HFFc6 (cell line): ENCODE measurements around the gene ZNF740. TPM values are rescaled to one million over a fixed set of nuclear protein-coding genes. Genes with fewer than 3 reads are reported as not detected.

Source experiments
- DNase-seq: peaks from one replicate; pipeline ENCODE4 v3.0.0-alpha.2; 2018
- H3K27ac Mint-ChIP-seq: 2 replicates; pipeline ENCODE4 v1.8.0; 2020; ENCODE audit warnings: mild to moderate bottlenecking, mixed read lengths
- H3K27me3 Mint-ChIP-seq: 2 replicates; pipeline ENCODE4 v1.8.0; 2021; ENCODE audit warnings: mild to moderate bottlenecking, moderate library complexity, mixed read lengths; ENCODE audit not compliant: insufficient read depth
- H3K36me3 Mint-ChIP-seq: 2 replicates; pipeline ENCODE4 v1.8.0; 2021; ENCODE audit warnings: low read depth, mixed read lengths
- H3K4me1 Mint-ChIP-seq: 2 replicates; pipeline ENCODE4 v1.8.0; 2020; ENCODE audit warnings: low read depth, mixed read lengths
- H3K4me3 Mint-ChIP-seq: 2 replicates; pipeline ENCODE4 v1.8.0; 2020; ENCODE audit warnings: mild to moderate bottlenecking, moderate library complexity, mixed read lengths
- H3K9me3 Mint-ChIP-seq: 2 replicates; pipeline ENCODE4 v1.8.0; 2020; ENCODE audit warnings: mild to moderate bottlenecking, mixed read lengths
- total RNA-seq, 6 experiments: library from RNA; stranded (reverse); fragmentation: NEBNext Ultra II Directional; extraction: Animal tissue kit (Norgen Biotek cat#: 25700); gene quantifications; 2 replicates in 1 of 6; 3 replicates in 5 of 6; pipeline ENCODE4 v1.2.3, GENCODE V29; 2021
- TF ChIP-seq, protein P1 (sequence below): fragments of 200-600 bp; sonication (generic); IDR thresholded peaks from 2 replicates; pipeline ENCODE4 v1.5.0; 2021; ENCODE audit warnings: antibody characterized with exemption, mild to moderate bottlenecking

The ZNF740 gene
- total RNA-seq, 6 experiments from 2014 or later: 17.3 to 25.7 (median 19.3) TPM

DNA sequence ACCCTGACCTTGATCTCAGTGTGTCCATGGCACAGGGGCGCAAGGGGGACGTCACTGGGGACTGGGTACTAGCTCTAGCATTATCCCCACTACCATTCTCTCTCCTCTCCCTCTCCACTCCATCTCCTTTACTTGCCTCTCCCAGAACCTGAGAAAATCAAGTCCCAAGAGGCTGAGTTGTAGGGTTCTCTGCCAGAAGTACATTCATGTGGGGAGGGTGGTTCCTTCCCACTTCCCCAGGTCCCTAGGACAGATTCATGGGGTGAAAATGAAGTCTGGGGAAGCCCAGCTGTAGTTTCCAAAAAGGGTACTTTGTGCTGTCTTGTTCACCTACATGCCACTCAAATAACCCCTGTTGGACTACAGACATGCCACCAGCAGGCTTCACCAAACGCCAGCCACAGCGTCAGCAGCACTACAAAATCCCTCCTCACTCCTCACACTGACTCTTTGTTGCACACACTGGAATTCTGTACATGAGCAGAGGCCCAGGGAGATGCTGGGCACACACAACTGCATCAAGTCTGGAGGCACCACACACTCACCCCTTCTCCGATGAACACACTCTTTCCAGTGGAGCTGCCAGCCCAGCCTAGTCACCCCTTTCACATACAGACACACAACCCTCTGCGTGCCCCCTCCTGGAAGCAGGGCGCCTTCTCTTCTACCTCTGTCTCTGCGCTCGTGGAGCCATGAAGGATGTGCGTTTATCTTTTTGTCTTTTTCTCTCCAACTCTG is 44.5 kb downstream of the ZNF740 start:
- Mint-ChIP-seq H3K36me3 (no peaks in the 10 kb centered on the region; the same call in 1 of the 2 replicates), H3K4me3 (no peak overlapping the region; the same call in 1 of the 2 replicates), H3K9me3 (no peaks in the 10 kb centered on the region), H3K4me1 (peaks cover 70% of the 10 kb centered on the region), H3K27ac (peak overlapping the region; percentile 65), H3K27me3 (peaks cover 3% of the 10 kb centered on the region)
- TF ChIP-seq, protein P1, sequence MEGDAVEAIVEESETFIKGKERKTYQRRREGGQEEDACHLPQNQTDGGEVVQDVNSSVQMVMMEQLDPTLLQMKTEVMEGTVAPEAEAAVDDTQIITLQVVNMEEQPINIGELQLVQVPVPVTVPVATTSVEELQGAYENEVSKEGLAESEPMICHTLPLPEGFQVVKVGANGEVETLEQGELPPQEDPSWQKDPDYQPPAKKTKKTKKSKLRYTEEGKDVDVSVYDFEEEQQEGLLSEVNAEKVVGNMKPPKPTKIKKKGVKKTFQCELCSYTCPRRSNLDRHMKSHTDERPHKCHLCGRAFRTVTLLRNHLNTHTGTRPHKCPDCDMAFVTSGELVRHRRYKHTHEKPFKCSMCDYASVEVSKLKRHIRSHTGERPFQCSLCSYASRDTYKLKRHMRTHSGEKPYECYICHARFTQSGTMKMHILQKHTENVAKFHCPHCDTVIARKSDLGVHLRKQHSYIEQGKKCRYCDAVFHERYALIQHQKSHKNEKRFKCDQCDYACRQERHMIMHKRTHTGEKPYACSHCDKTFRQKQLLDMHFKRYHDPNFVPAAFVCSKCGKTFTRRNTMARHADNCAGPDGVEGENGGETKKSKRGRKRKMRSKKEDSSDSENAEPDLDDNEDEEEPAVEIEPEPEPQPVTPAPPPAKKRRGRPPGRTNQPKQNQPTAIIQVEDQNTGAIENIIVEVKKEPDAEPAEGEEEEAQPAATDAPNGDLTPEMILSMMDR: no peak
- no peak for DNase-seq

DNA sequence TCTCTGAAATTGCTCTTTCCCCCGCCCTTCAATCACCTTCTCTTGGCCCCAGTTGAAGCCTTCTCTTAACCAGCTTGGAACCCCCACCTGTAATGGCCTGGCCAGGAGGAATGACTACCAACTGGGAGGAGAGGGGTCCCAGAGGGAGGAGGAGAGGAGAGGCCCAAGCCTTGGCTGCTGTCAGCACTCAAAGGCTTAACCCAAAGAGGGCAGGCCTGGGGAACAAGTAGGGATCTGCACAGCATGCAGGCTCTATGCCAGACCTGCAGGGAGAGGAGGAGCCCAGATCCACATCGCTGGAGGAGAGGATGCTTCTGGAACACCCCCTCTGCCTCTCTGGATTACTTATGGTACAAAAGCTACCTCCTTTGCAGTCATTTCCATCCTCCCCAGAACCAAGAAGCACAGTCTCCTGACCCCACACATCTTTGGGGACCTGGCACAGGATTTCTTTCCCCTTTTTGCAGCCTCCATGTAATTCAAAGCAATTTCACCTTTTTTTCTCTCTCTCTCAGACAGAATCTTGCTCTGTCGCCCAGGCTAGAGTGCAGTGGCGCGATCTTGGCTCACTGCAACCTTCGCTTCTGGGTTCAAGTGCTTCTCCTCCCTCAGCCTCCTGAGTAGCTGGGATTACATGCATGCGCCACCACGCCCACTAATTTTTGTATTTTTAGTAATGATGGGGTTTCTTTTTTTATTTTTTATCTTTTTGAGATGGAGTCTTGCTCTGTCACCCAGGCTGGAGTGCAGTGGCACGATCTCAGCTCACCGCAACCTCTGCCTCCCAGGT is 45.3 kb downstream of the ZNF740 start:
- Mint-ChIP-seq H3K4me3 (no peak overlapping the region; the same call in 1 of the 2 replicates), H3K36me3 (no peaks in the 10 kb centered on the region; the same call in 1 of the 2 replicates), H3K27me3 (peaks cover 2% of the 10 kb centered on the region), H3K4me1 (peaks cover 68% of the 10 kb centered on the region), H3K9me3 (no peaks in the 10 kb centered on the region), H3K27ac (peak overlapping the region; percentile 65)
- no peak for DNase-seq
- TF ChIP-seq, protein P1: no peak

DNA sequence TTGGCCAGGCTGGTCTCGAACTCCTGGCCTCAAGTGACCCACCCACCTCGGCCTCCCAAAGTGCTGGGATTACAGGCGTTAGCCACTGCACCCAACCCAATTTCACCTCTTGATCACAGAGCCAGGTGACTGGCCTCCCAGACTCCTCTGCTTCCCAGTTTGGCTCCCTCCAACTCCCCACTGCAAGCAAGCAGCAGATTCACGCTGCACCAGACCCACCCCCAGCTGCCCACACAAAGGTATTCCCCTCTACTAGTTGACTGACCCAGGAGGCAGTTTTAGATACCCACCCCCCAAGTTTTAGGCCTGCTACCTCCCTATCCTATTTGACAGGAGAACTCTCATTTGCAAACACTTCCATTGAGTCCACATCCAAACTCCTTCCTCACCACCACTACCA is 46.3 kb downstream of the ZNF740 start:
- Mint-ChIP-seq H3K4me3 (no peak overlapping the region), H3K36me3 (no peaks in the 10 kb centered on the region; the same call in 1 of the 2 replicates), H3K4me1 (peaks cover 68% of the 10 kb centered on the region), H3K9me3 (no peaks in the 10 kb centered on the region), H3K27ac (no peak overlapping the region), H3K27me3 (peaks cover 1% of the 10 kb centered on the region)
- TF ChIP-seq, protein P1: no peak
- DNase-seq: no peak

DNA sequence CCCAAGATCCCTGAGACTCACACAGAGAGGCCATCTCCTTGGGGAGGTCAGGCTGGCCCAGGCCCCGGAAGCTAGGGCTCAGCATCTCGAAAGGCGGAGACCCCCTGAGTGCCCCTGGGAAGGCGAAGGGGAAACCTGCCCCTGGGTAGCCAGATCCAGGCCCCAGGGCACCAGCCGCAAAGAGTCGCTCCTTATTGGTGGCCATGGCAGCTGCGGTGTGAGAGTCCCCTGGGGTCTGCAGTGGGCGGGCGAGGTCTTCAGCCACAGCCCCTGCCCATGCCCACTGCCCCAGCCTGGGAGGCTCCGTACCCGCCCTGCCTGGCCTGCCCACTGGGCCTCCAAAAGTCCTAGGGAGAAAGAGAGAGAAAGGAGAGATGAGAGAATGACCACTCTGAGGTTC is 46.8 kb downstream of the ZNF740 start:
- Mint-ChIP-seq H3K27me3 (peaks cover 1% of the 10 kb centered on the region), H3K9me3 (no peaks in the 10 kb centered on the region), H3K4me3 (no peak overlapping the region), H3K36me3 (no peaks in the 10 kb centered on the region; the same call in 1 of the 2 replicates), H3K27ac (no peak overlapping the region), H3K4me1 (peaks cover 63% of the 10 kb centered on the region)
- TF ChIP-seq, protein P1: no peak
- DNase-seq: no peak

DNA sequence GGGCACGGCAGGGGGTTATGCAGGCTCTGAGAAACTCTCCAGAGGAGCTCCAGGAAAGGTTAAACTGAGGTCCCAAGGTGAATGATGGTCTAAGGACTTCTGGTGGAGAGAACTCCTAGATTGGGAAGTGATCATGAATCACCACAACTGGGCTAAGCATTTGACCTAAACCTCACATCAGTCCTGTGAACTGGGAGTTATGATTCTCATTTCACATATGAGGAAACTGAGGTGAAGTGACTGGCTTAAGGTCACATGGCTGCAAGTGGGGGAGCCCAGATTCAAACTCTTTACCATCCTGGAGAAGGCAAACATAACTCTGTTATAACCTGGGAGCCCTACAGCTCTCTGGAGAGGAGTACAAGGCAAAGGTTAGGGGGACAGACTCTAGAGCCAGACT is 47.3 kb downstream of the ZNF740 start:
- peaks cover 1% of the 10 kb centered on the region for H3K27me3 Mint-ChIP-seq

More for the DNA sequence above, 47.3 kb downstream of the ZNF740 start:
- Mint-ChIP-seq H3K4me3 (no peak overlapping the region), H3K36me3 (no peaks in the 10 kb centered on the region; the same call in 1 of the 2 replicates), H3K9me3 (no peaks in the 10 kb centered on the region), H3K27ac (no peak overlapping the region), H3K4me1 (peaks cover 63% of the 10 kb centered on the region)
- TF ChIP-seq, protein P1: no peak
- DNase-seq: no peak
